ENCODE measurements around the gene CERT1.

DNA sequence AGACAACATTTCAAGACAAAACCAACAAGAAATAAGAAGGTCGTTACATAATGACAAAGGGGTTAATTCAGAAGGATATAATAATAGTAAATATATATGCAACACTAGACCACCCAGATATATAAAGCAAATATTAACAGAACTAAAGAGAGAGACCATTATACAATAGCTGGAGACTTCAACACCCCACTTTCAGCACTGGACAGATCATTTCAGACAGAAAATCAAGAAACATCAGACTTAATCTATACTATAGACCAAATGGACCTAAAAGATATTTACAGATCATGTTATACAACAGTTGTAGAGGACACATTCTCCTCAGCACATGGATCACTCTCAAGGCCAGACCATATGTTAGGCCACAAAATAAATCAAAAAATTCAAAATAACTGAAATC is 26.8 kb downstream of the CERT1 start:
- TF ChIP-seq, protein P1, sequence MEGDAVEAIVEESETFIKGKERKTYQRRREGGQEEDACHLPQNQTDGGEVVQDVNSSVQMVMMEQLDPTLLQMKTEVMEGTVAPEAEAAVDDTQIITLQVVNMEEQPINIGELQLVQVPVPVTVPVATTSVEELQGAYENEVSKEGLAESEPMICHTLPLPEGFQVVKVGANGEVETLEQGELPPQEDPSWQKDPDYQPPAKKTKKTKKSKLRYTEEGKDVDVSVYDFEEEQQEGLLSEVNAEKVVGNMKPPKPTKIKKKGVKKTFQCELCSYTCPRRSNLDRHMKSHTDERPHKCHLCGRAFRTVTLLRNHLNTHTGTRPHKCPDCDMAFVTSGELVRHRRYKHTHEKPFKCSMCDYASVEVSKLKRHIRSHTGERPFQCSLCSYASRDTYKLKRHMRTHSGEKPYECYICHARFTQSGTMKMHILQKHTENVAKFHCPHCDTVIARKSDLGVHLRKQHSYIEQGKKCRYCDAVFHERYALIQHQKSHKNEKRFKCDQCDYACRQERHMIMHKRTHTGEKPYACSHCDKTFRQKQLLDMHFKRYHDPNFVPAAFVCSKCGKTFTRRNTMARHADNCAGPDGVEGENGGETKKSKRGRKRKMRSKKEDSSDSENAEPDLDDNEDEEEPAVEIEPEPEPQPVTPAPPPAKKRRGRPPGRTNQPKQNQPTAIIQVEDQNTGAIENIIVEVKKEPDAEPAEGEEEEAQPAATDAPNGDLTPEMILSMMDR (conservative IDR thresholded peaks at IDR 0.05; ENCODE audit: low read length), result no peak
- no peak for TF ChIP-seq EZH2phosphoT487 (IDR thresholded peaks at IDR 0.05; ENCODE audit: borderline replicate concordance, low read depth, low read length)

Measured in OCI-LY7 (cell line).